Inflammatory macrophage treated with lipopolysaccharide for 4 hours (primary cell): ENCODE data around the gene RGS3.

Experiments
- DNase-seq: peaks from one replicate; pipeline ENCODE4 v3.0.0-alpha.2; 2020

The RGS3 gene

GRCh38 chr9:113574441-113575262 lies 111.1 kb downstream of the RGS3 start:
- DNase-seq: no peak

GRCh38 chr9:113577525-113578261 lies 114.2 kb downstream of the RGS3 start:
- no peak for DNase-seq

- DNase-seq: no peak
These were observed 114.8 kb downstream of the RGS3 start for GRCh38 chr9:113578279-113578865.

- DNase-seq: peak; percentile 55
These were observed 115.4 kb downstream of the RGS3 start for GRCh38 chr9:113578882-113579282.

DNA sequence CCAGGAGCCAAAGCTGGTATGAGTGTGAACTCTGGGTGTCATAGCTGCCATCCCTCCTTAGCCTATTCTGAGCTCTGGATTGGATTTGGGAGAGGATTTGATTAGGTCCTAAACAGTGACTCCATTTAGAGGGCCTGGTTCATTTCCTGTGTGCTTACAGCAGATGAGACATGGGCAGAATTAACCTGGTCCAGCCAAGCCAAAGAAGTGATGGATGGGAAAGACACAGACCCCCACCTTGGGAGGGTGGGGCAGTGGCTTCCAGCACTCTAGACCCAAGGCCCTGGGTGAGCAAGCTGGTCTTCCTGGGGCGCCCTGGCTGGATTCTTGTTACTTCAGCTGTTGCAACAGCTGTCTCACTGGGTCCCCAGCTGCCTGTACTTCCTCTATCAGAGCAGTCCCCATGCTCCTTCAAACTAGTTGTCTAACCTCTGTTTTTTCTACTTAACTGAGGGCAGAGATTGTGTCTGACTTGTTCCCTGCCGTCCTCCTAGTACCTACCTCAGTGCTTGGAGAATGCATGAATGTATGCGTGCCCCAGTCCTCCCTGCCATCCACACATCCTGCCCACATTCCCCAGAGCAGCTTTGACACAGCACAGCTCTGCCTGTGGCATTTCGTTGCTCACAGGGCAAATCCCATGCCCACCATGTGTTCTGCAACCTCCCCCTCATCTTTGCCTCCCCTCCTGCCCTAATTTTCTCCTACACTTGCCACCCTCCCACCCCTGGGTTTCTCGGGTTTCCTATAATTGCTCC lies 115.9 kb downstream of the RGS3 start:
- peak; percentile 85 for DNase-seq

DNA sequence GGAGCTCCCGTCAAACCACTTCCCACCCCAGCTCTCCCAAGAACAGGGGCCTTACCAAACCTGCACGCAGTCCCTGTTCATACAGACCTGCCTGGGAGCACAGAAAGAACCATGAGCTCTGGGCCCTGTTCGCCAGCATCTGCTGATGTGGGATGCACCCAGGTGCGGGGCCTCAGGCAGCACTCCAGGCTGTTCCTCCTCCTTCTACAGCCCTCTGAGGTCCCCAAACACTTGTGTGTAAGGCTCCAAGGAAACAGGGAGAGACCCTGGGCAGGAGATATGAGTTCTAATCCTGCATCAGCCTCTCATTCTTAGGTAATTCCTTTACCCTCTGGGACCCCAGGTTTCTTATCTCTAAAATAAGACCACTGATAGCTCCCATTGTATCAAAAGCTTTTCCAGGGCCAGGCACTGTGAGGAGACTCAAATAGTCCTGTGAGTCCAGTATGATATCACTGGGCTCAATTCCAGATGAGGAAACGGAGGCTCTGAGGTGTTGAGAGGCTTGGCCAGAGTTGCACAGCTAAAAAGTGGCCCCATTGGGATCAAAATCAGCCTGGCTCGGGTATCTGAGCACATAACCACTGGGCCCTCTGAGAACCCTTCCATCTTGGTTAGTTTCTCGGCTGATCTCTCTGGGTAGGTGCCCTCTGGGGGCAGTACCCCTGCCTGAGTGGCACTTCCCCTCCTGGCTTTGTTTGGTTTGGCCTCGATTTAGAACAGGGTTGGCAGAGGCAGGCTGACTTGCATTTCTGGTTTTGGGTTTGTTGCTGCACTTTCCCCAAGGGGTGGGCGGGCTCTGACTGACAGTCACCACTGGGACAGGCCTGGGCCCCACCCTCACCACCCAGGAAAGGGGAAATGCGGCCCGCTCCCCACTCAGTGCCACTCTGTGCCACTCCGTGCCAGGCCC lies 116.8 kb downstream of the RGS3 start:
- peak; percentile 95 for DNase-seq

GRCh38 chr9:113580954-113581311 lies 117.4 kb downstream of the RGS3 start:
- no peak for DNase-seq

DNA sequence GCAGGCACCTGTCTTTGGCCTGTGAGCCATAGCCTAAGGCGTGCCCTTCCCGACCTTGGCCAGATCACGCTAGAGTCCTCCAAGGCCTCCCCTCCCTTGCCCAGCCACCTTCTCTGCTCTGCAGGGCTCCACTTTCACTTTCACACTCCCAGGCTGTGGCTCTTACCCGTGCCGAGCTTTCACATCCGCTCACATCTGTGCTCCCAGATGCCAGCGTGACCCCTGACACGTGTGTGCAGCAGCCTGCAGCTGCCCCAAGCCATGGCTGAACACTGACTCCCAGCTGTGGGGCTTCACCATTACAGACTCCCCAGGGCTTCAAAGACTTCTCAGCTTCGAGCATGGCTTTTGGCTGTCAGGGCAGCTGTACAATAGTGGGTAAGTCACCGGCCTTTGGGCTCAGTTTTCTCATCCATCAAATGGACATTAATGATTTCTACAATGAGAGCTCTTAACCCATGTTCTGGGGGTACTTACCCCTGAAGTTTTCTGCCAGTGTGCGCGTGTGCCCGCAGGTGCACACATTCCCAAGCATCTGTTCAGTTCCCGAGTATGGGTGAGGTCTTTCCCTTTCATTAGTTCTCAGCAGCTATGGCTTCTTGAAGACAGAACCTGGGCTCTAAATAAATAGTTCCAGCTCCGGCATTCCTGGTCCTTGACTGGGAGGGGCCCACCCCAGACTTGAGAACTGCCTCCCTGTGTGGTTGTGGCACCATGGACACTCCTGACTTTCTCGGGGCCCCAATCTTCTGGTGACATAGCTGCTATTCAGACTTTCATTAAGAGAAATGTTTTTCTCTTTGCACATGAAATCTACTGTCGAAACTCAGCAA lies 118.6 kb downstream of the RGS3 start:
- DNase-seq: peak; percentile 95

DNA sequence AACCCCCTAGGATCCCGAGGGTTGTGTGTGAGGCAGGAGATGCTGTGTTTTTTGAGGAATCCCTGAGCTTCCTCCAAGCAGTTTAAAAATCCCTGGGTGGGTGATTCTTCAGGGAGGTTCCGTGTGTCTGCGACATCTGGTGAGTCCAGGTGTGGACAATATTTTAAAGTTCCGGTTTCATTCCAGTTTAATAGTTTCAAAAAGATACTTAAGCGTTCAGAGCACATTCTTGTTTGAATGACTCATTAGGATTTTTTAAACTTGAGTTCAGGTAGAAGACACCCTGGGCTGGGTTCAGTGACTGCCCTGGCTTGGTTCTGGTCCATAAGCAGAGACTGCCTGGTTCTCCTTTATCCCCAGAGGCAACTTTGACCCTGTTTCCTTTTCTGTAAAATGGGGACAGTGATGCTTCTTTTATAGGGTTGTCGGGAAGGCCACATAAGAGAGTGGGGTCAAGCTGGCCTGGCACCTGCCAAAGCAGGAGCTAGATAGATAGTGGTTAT lies 119.2 kb downstream of the RGS3 start:
- DNase-seq: no peak

- no peak for DNase-seq
These were observed 120.2 kb downstream of the RGS3 start for GRCh38 chr9:113583511-113584427.

GRCh38 chr9:113584428-113585084 lies 121.0 kb downstream of the RGS3 start:
- DNase-seq: no peak

DNA sequence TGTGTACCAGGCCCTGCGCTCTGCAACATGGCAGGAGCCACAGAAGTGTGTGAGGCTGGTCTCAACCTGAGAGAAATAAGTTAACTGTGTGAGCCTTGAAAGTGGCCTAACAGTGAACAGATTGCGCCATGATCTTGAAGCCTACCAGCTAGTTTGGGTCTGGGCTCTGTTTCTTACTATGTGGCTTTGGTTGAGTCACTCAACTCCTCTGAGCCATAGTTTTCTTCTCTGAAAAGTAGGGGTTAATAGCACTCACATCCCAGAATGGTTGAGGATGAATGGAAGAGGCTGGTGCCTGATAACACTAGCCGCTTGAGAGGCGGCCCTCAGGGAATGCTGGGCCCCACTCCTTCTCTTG lies 121.5 kb downstream of the RGS3 start:
- no peak for DNase-seq

- DNase-seq: no peak
These were observed 122.0 kb downstream of the RGS3 start for GRCh38 chr9:113585555-113585954.

DNA sequence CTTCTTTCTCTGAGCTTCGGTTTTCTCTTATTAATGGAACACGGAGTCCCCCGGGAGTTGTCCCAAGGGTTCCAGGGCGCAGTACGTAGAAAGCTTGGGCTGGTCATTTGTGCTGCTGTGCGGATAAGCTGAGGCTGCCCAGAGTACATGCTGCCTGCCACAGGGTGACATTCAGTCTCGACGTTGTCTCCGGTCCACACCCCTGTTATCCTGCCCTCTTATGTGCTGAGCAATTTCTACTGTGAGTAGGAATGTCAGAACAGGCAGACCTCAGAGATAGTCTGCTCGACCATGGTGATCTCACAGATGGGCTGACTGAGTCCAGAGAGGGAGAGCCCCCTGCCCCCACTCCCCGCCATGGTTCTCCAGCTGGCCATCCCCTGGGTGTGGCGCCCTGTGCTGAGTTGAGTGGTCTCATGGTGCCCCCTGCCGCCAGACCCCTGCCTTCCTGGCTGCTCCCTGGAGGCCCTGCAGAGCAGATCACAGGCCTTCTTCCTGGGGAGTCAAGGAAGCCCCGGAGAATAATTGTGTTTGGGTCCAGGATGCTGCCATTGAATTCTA lies 124.0 kb downstream of the RGS3 start:
- DNase-seq: no peak

- no peak for DNase-seq
These were observed 124.8 kb downstream of the RGS3 start for GRCh38 chr9:113588242-113588810.

- no peak for DNase-seq
These were observed 125.4 kb downstream of the RGS3 start for GRCh38 chr9:113588936-113589335.

DNA sequence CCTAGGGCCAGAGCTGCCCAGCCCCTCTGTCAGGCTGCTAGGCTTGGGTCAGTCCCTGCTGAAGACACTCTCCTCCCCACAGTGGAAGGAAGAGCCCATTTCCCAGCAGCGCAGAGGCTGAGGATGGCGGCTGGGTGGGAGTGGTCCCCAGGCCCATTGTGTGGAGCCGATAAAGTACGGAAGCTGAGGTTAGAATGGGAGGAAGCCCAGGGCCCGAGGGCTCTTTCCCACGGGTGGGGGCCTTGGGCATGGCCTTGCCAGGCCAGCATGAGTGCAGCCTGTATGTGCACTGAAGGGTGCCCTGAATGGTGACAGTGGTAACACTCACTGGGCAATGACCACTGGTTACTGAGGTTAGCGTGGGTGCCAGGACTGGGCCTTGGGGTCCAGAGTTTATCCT lies 125.9 kb downstream of the RGS3 start:
- no peak for DNase-seq

- peak; percentile 44 for DNase-seq
These were observed 126.4 kb downstream of the RGS3 start for GRCh38 chr9:113589890-113590289.

- DNase-seq: no peak
These were observed 126.9 kb downstream of the RGS3 start for GRCh38 chr9:113590389-113590788.
